ENCODE measurements around the gene GLYATL1.

Gene GLYATL1

DNA sequence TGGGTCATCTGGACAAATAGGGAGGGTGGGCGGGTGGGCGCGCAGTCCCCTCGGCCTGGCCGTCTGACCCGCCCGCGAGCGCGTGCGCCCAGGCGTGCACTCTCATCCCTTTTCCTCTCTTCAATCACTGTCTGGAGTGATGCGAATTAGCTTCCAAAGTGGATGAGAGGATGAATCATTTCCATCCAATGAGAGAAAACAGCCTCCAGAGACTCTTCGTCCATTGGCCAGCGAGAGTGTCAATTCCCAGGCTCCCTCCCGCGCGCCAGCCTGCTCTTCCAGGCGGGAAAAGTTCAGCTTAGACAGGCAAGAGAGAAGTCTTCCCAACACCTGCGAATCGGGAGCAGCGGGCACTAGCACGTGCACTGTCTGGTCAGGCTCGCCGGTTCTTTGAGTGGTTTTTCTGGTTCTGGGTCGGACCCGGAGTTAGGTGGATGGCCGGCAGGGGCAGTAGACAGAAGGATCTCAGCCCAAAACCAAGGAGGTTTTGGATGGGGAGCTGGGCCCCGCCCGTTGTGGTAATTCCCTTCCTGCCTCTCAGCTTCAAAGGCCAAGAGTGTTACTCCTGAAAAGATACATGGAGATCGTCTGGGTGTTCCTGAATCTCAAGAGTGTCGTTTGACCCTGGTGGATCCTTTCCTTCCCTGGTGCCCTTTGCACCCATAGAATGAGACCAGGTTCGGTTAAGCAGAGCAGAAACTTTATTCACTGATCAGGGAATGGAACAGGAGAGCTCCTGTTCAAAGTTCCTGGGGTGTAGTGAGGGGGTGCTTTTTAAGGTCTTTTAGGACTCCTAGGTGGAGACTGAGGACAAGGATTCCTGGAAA lies 33.4 kb upstream of the GLYATL1 start:
- no peak for DNase-seq
- Histone ChIP-seq H3K79me2 (ENCODE audit: low read length) (no peaks in the 10 kb centered on the region), H3K9ac (ENCODE audit: low read length) (no peak overlapping the region), H3K4me3 (ENCODE audit: low read length) (no peak overlapping the region), H4K20me1 (ENCODE audit: insufficient read depth, low read length) (no peaks in the 10 kb centered on the region), H2AFZ (ENCODE audit: low read length) (no peak overlapping the region), H3K9me2 (replicated peaks; ENCODE audit: insufficient read depth, low read length) (no peaks in the 10 kb centered on the region), H3K4me2 (ENCODE audit: low read depth, low read length) (no peak overlapping the region), H3K36me3 (replicated peaks; ENCODE audit: insufficient read depth, low read length) (no peaks in the 10 kb centered on the region), H3K27ac (ENCODE audit: low read length) (no peak overlapping the region), H3K9me3 (replicated peaks; ENCODE audit: insufficient read depth, low read length) (no peaks in the 10 kb centered on the region), H3K4me1 (ENCODE audit: low read length) (peaks cover 7% of the 10 kb centered on the region; the same call in 1 of the 2 replicates), H3K27me3 (replicated peaks; ENCODE audit: insufficient read depth, low read length) (no peaks in the 10 kb centered on the region), H3F3A (ENCODE audit: insufficient read depth, low read length) (no peaks in the 10 kb centered on the region)
- TF ChIP-seq EZH2 (optimal IDR thresholded peaks at IDR 0.05; ENCODE audit: low read depth, low read length) (no peak), CTCF (IDR thresholded peaks at IDR 0.05; ENCODE audit: low read length) (no peak), EZH2phosphoT487 (IDR thresholded peaks at IDR 0.05; ENCODE audit: low read length) (no peak)

GRCh38 chr11:58907780-58908179 lies 31.5 kb upstream of the GLYATL1 start:
- Histone ChIP-seq H3K79me2 (ENCODE audit: low read length) (no peaks in the 10 kb centered on the region), H2AFZ (ENCODE audit: low read length) (no peak overlapping the region), H3K4me2 (ENCODE audit: low read depth, low read length) (peak overlapping the region; percentile 19; the same call in 1 of the 2 replicates), H3K4me1 (ENCODE audit: low read length) (peaks cover 7% of the 10 kb centered on the region; the same call in 1 of the 2 replicates), H3K27ac (ENCODE audit: low read length) (no peak overlapping the region), H3K9me2 (replicated peaks; ENCODE audit: insufficient read depth, low read length) (no peaks in the 10 kb centered on the region), H3F3A (ENCODE audit: insufficient read depth, low read length) (no peaks in the 10 kb centered on the region), H4K20me1 (ENCODE audit: insufficient read depth, low read length) (no peaks in the 10 kb centered on the region), H3K9ac (ENCODE audit: low read length) (no peak overlapping the region), H3K36me3 (replicated peaks; ENCODE audit: insufficient read depth, low read length) (no peaks in the 10 kb centered on the region), H3K9me3 (replicated peaks; ENCODE audit: insufficient read depth, low read length) (no peaks in the 10 kb centered on the region), H3K4me3 (ENCODE audit: low read length) (no peak overlapping the region), H3K27me3 (replicated peaks; ENCODE audit: insufficient read depth, low read length) (no peaks in the 10 kb centered on the region)
- TF ChIP-seq EZH2 (optimal IDR thresholded peaks at IDR 0.05; ENCODE audit: low read depth, low read length) (no peak), EZH2phosphoT487 (IDR thresholded peaks at IDR 0.05; ENCODE audit: low read length) (no peak), CTCF (IDR thresholded peaks at IDR 0.05; ENCODE audit: low read length) (no peak)
- no peak for DNase-seq

DNA sequence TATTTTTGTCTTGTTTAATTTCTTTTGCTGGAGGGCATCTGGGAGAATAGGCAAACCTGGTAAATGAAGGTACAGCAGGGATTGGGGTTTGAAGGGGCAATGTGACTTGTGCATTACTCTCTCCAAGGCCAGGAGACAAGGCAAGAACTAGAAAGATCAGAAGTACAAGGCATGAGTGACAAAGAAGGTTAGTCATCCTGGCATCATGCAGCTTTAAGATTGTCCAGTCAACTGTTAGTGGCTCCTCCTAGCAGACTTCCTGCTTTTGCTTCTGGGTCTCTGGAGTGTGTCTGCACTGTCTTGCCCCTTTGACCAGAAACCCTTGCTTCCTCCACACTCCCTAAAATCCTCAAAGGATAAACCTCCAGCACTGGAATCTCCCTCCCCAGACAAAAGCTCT lies 27.2 kb upstream of the GLYATL1 start:
- DNase-seq = no peak
- H3K4me2 ChIP-seq (ENCODE audit: low read depth, low read length) = no peak overlapping the region

More for the DNA sequence above, 27.2 kb upstream of the GLYATL1 start:
- H3K9ac ChIP-seq (ENCODE audit: low read length) = no peak overlapping the region
- H3F3A ChIP-seq (ENCODE audit: insufficient read depth, low read length) = no peaks in the 10 kb centered on the region
- TF ChIP-seq CTCF (IDR thresholded peaks at IDR 0.05; ENCODE audit: low read length) (no peak), EZH2 (optimal IDR thresholded peaks at IDR 0.05; ENCODE audit: low read depth, low read length) (no peak), EZH2phosphoT487 (IDR thresholded peaks at IDR 0.05; ENCODE audit: low read length) (no peak)
- no peak overlapping the region for H2AFZ ChIP-seq (ENCODE audit: low read length)
- no peaks in the 10 kb centered on the region for H4K20me1 ChIP-seq (ENCODE audit: insufficient read depth, low read length)
- H3K36me3 ChIP-seq (replicated peaks; ENCODE audit: insufficient read depth, low read length) = no peaks in the 10 kb centered on the region
- H3K4me3 ChIP-seq (ENCODE audit: low read length) = no peak overlapping the region
- no peaks in the 10 kb centered on the region for H3K27me3 ChIP-seq (replicated peaks; ENCODE audit: insufficient read depth, low read length)
- no peaks in the 10 kb centered on the region for H3K9me3 ChIP-seq (replicated peaks; ENCODE audit: insufficient read depth, low read length)
- H3K79me2 ChIP-seq (ENCODE audit: low read length) = no peaks in the 10 kb centered on the region
- H3K4me1 ChIP-seq (ENCODE audit: low read length) = peaks cover 19% of the 10 kb centered on the region
- H3K27ac ChIP-seq (ENCODE audit: low read length) = no peak overlapping the region
- H3K9me2 ChIP-seq (replicated peaks; ENCODE audit: insufficient read depth, low read length) = no peaks in the 10 kb centered on the region

All from MM.1S (cell line).